ENCODE results near the gene FAM53A.
"Not testable (repeated sequence)": the region's sequence is repeated elsewhere in the genome, so short reads cannot be mapped to it uniquely, and the experiment has no call there.

Gene FAM53A

GRCh38 chr4:1706358-1706757, 22.2 kb upstream of the FAM53A start:
- Mint-ChIP-seq H3K9me3 (no peaks in the 10 kb centered on the region), H3K27ac (no peak overlapping the region), H3K4me1 (peaks cover 24% of the 10 kb centered on the region), H3K27me3 (ENCODE audit: low read depth) (no peaks in the 10 kb centered on the region), H3K4me3 (peak overlapping the region in 1 of 3 experiments; percentile 36), H3K36me3 (ENCODE audit: low read depth) (peaks cover 59% of the 10 kb centered on the region)
- no peak for TF ChIP-seq CTCF (IDR thresholded peaks at IDR 0.05; ENCODE audit: unreplicated experiment in 3 of 3)

- Mint-ChIP-seq H3K9me3 (no peaks in the 10 kb centered on the region), H3K36me3 (ENCODE audit: low read depth) (peaks cover 56% of the 10 kb centered on the region), H3K4me1 (peaks cover 18% of the 10 kb centered on the region), H3K27me3 (ENCODE audit: low read depth) (no peaks in the 10 kb centered on the region), H3K4me3 (no peak overlapping the region), H3K27ac (no peak overlapping the region)
- no peak for TF ChIP-seq CTCF (IDR thresholded peaks at IDR 0.05; ENCODE audit: unreplicated experiment in 3 of 3)
Observed at GRCh38 chr4:1705732-1706131, 21.6 kb upstream of the FAM53A start.

GRCh38 chr4:1703867-1704266, 19.8 kb upstream of the FAM53A start:
- no peaks in the 10 kb centered on the region for H3K27me3 Mint-ChIP-seq (ENCODE audit: low read depth)
- H3K4me3 Mint-ChIP-seq = no peak overlapping the region
- no peak for TF ChIP-seq CTCF (IDR thresholded peaks at IDR 0.05; ENCODE audit: unreplicated experiment in 3 of 3)
- peaks cover 11% of the 10 kb centered on the region for H3K4me1 Mint-ChIP-seq
- peaks cover 63% of the 10 kb centered on the region for H3K36me3 Mint-ChIP-seq (ENCODE audit: low read depth)
- H3K27ac Mint-ChIP-seq = peak overlapping the region in 1 of 3 experiments; percentile 31
- H3K9me3 Mint-ChIP-seq = no peaks in the 10 kb centered on the region

GRCh38 chr4:1701671-1702070, 17.6 kb upstream of the FAM53A start:
- not testable (repeated sequence) for H3K4me3 Mint-ChIP-seq; H3K27ac Mint-ChIP-seq; H3K27me3 Mint-ChIP-seq (ENCODE audit: low read depth); H3K9me3 Mint-ChIP-seq
- Mint-ChIP-seq H3K36me3 (ENCODE audit: low read depth) (peaks cover 68% of the 10 kb centered on the region), H3K4me1 (peaks cover 11% of the 10 kb centered on the region)

- H3K9me3 Mint-ChIP-seq = no peaks in the 10 kb centered on the region
- peaks cover 70% of the 10 kb centered on the region for H3K36me3 Mint-ChIP-seq (ENCODE audit: low read depth)
- no peak for TF ChIP-seq CTCF (IDR thresholded peaks at IDR 0.05; ENCODE audit: unreplicated experiment in 3 of 3)
- H3K27me3 Mint-ChIP-seq (ENCODE audit: low read depth) = no peaks in the 10 kb centered on the region
- H3K4me1 Mint-ChIP-seq = peaks cover 11% of the 10 kb centered on the region
- H3K27ac Mint-ChIP-seq = peak overlapping the region; percentile 70 to 84 (median 83)
- H3K4me3 Mint-ChIP-seq = no peak overlapping the region
Observed at GRCh38 chr4:1695913-1696312, 11.8 kb upstream of the FAM53A start.

GRCh38 chr4:1693131-1693896, 9.2 kb upstream of the FAM53A start:
- Mint-ChIP-seq H3K9me3 (no peaks in the 10 kb centered on the region), H3K36me3 (ENCODE audit: low read depth) (peaks cover 62% of the 10 kb centered on the region), H3K27me3 (ENCODE audit: low read depth) (no peaks in the 10 kb centered on the region), H3K4me3 (no peak overlapping the region), H3K27ac (no peak overlapping the region), H3K4me1 (peaks cover 11% of the 10 kb centered on the region)
- peak; percentile 87 to 88 (median 88) for TF ChIP-seq CTCF (IDR thresholded peaks at IDR 0.05; ENCODE audit: unreplicated experiment in 3 of 3)
